Stimulated activated CD8-positive, alpha-beta memory T cell treated with anti-CD3 and anti-CD28 coated beads, Interleukin-12 subunit alpha, Interleukin-12 subunit beta, amount 100 ng/mL, for 4 hours (primary cell): Measurements from ENCODE around the gene SLC25A48.

ENCODE experiments used
- DNase-seq: peaks from one replicate; pipeline ENCODE4 v3.0.0-alpha.2; 2020; ENCODE audit warnings: low read depth

The SLC25A48 gene

GRCh38 chr5:135881244-135881643 is 46.8 kb downstream of the SLC25A48 start:
- no peak for DNase-seq

- no peak for DNase-seq
Measured at GRCh38 chr5:135881819-135882218, 47.4 kb downstream of the SLC25A48 start.

GRCh38 chr5:135883026-135883425 is 48.6 kb downstream of the SLC25A48 start:
- DNase-seq: no peak

GRCh38 chr5:135883441-135883840 is 49.0 kb downstream of the SLC25A48 start:
- DNase-seq: no peak

- no peak for DNase-seq
Measured at GRCh38 chr5:135885031-135885430, 50.6 kb downstream of the SLC25A48 start.

- no peak for DNase-seq
Measured at GRCh38 chr5:135886136-135886535, 51.7 kb downstream of the SLC25A48 start.

- peak; percentile 8 for DNase-seq
Measured at GRCh38 chr5:135887447-135887864, 53.0 kb downstream of the SLC25A48 start.

- DNase-seq: no peak
Measured at GRCh38 chr5:135887881-135888614, 53.6 kb downstream of the SLC25A48 start.

GRCh38 chr5:135890296-135890695 is 55.8 kb downstream of the SLC25A48 start:
- no peak for DNase-seq

- DNase-seq: no peak
Measured at GRCh38 chr5:135890867-135891266, 56.4 kb downstream of the SLC25A48 start.

- DNase-seq: no peak
Measured at GRCh38 chr5:135891268-135891667, 56.8 kb downstream of the SLC25A48 start.

GRCh38 chr5:135891791-135892190 is 57.3 kb downstream of the SLC25A48 start:
- DNase-seq: no peak

- no peak for DNase-seq
Measured at GRCh38 chr5:135894276-135894675, 59.8 kb downstream of the SLC25A48 start.

- no peak for DNase-seq
Measured at GRCh38 chr5:135894789-135895188, 60.3 kb downstream of the SLC25A48 start.

- DNase-seq: no peak
Measured at GRCh38 chr5:135895474-135896006, 61.1 kb downstream of the SLC25A48 start, which contains the start of gene IL9. TSS of gene IL9 (minus strand) at chr5:135895841. CDS start at chr5:135895816, 25 bp downstream.

GRCh38 chr5:135898651-135899050 is 64.2 kb downstream of the SLC25A48 start:
- no peak for DNase-seq

- DNase-seq: no peak
Measured at GRCh38 chr5:135900276-135900675, 65.8 kb downstream of the SLC25A48 start.

- no peak for DNase-seq
Measured at GRCh38 chr5:135901633-135902032, 67.2 kb downstream of the SLC25A48 start.

- DNase-seq: no peak
Measured at GRCh38 chr5:135905144-135905543, 70.7 kb downstream of the SLC25A48 start.

- no peak for DNase-seq
Measured at GRCh38 chr5:135913713-135914626, 79.5 kb downstream of the SLC25A48 start.

GRCh38 chr5:135915466-135916001 is 81.1 kb downstream of the SLC25A48 start:
- no peak for DNase-seq

- DNase-seq: no peak
Measured at GRCh38 chr5:135916638-135917263, 82.3 kb downstream of the SLC25A48 start.
